GM18861 (cell line): Measurements from ENCODE around the gene ASPN.

Experiments
- ATAC-seq: cut with Tn5 transposase; IDR thresholded peaks from one replicate; pipeline ENCODE4 v1.9.1; 2021; ENCODE audit not compliant: unreplicated experiment

ASPN gene

GRCh38 chr9:92478783-92479182 lies 3.5 kb downstream of the ASPN start:
- no peak for ATAC-seq

GRCh38 chr9:92476962-92477361 lies 5.3 kb downstream of the ASPN start:
- ATAC-seq = no peak

- no peak for ATAC-seq
Measured at GRCh38 chr9:92474587-92474986, 7.7 kb downstream of the ASPN start.

- ATAC-seq = no peak
Measured at GRCh38 chr9:92468206-92468605, 14.1 kb downstream of the ASPN start.

GRCh38 chr9:92467511-92467910 lies 14.8 kb downstream of the ASPN start:
- no peak for ATAC-seq

GRCh38 chr9:92467041-92467440 lies 15.3 kb downstream of the ASPN start:
- no peak for ATAC-seq

- no peak for ATAC-seq
Measured at GRCh38 chr9:92463984-92464383, 18.3 kb downstream of the ASPN start.

- no peak for ATAC-seq
Measured at GRCh38 chr9:92463387-92463786, 18.9 kb downstream of the ASPN start.

- ATAC-seq = no peak
Measured at GRCh38 chr9:92457576-92457975, 24.7 kb downstream of the ASPN start.

- no peak for ATAC-seq
Measured at GRCh38 chr9:92455217-92455616, 27.1 kb downstream of the ASPN start.

- no peak for ATAC-seq
Measured at GRCh38 chr9:92446536-92446935, 35.8 kb downstream of the ASPN start.

GRCh38 chr9:92444841-92445240 lies 37.5 kb downstream of the ASPN start:
- ATAC-seq = no peak

- ATAC-seq = no peak
Measured at GRCh38 chr9:92440751-92441046, 41.6 kb downstream of the ASPN start.

- no peak for ATAC-seq
Measured at GRCh38 chr9:92439921-92440750, 42.2 kb downstream of the ASPN start.

- no peak for ATAC-seq
Measured at GRCh38 chr9:92438900-92439526, 43.3 kb downstream of the ASPN start.

GRCh38 chr9:92435263-92435662 lies 47.0 kb downstream of the ASPN start:
- ATAC-seq = no peak

GRCh38 chr9:92432972-92433548 lies 49.2 kb downstream of the ASPN start:
- ATAC-seq = no peak

GRCh38 chr9:92432350-92432749 lies 50.0 kb downstream of the ASPN start:
- no peak for ATAC-seq

GRCh38 chr9:92429836-92430235 lies 52.5 kb downstream of the ASPN start:
- no peak for ATAC-seq

GRCh38 chr9:92426501-92427145 lies 55.7 kb downstream of the ASPN start:
- ATAC-seq = no peak

GRCh38 chr9:92425474-92425873 lies 56.8 kb downstream of the ASPN start:
- no peak for ATAC-seq

GRCh38 chr9:92424340-92424739 lies 58.0 kb downstream of the ASPN start, which contains the start of gene OMD:
OMD (minus strand) TSS chr9:92424471; CDS start chr9:92417558, 6,913 bp downstream.
- ATAC-seq = no peak
